ENCODE data around the gene GDI1. TPM values are rescaled to one million over a fixed set of nuclear protein-coding genes. Genes with fewer than 3 reads are reported as not detected.

Gene GDI1
- total and polyA plus RNA-seq, 2 of the 8 experiments (the other 6 are each of a cell fraction or from before 2014, with no cell fraction given) = 83.1 to 136 TPM

GRCh38 chrX:154396973-154397887, 39.7 kb upstream of the GDI1 start (continued):
- TF ChIP-seq CHD7 (IDR thresholded peaks at IDR 0.05; ENCODE audit: insufficient replicate concordance, low read length) = no peak

All from H1 (cell line).